NCI-H1092 treated with DMSO at 0.1 percent for 48 hours (cell line): ENCODE results near the gene KLHL2.
"Not testable (repeated sequence)": the region's sequence is repeated elsewhere in the genome, so short reads cannot be mapped to it uniquely, and the experiment has no call there.

Source experiments
- DNase-seq: peaks from one replicate; lab custom pipeline; 2025; lab: John Stamatoyannopoulos, UW

The KLHL2 gene

DNA sequence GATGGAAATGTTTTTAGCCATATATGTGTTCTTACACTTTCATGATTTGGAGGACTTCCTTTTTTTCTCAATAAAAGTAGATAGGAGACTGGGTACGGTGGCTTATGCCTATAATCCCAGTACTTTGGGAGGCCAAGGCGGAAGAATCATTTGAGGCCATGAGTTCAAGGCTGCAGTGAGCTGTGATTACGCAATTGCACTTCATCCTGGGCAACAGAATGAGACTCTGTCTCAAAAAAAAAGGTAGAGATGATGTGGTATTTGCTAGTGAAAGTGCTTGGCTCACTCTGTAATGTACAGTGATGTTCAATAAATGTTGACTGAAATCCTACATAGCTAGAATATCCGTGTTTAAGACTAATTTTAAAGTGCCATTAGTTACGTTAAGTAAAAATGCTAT is 27.4 kb downstream of the KLHL2 start:
- no peak for DNase-seq

DNA sequence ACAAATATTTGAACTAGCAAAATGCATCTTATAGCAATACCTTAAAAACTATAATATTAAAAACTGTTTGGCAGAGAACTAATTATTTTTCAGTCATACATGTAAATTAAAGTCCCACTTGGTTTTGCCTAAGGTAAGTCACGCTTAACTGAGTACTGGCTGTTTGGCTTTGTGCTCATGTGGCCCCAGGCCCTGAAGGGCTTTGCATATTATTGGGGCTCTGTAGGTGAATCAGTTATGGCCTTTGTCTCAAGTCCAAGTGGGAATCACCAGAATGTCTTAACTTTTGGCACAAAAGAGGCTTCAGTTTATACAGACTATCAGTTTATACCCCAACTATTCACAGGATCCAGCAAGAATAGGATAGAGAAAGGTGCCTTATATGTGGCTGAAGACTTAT is 29.5 kb downstream of the KLHL2 start:
- not testable (repeated sequence) for DNase-seq

DNA sequence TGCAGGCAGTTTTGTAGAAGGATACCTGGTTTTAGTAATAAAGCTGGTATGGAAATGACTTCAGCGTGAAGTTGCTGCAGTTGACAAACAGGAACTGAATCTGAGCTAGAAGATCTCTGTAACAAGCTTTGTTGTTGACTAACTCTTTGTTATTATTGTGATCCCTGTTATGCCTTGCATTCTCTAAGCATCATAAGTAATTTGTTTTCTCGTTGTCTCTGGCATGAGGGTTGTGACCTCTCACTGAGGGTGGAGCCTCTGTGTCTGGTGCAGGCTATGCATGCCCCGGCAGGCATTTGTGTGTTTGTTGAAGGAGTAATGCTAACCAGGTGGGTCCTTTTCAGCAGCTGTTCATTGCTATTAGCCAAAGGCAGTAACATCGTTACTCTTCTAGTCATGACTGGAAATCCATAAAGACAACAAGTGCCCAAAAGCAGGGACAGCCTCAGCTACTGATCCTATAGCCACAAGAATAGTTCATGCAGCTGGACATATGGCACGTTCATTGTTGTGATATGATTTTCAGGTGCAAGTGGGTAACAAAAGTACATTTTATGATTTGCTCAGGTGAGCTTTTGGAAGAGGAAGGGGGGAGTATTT is 30.8 kb downstream of the KLHL2 start:
- peak; percentile 7 for DNase-seq

DNA sequence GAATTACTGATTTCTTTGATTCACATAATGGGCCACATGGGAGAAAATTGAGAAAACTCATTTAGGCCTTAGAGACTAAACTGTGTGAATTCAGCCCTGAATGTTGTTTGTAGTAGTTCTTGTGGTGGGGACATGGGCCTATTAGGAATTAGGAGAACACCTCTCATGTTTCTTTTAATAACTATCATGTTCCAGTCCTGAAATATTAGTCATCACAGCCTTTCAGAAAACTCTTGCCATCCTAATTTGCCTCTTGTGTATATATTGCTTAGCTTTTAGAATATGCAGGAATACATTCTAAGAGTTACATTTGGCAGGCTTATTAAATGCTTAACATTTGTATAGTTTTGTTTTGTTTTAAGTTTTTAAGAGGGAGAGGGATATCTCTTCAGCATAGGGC is 33.4 kb downstream of the KLHL2 start:
- not testable (repeated sequence) for DNase-seq

DNA sequence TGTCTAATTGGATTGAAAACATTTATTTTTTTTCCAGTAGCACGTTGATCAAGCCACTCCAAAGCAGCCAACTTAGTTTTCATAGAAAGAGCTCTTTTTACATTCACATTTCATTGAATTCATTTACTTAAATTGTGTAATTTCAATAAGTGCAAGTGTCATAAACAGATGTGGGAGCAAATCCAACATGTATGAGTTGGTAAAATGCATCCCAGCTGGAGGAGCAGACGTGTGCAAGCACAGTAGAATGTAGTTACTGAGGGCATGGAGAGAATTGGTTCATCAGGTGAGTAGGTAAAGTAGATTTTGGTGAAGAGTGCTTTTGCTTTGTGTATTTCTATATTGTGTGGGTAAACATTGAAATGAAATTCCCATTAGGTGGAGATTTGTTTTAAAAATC is 36.8 kb downstream of the KLHL2 start:
- not testable (repeated sequence) for DNase-seq

DNA sequence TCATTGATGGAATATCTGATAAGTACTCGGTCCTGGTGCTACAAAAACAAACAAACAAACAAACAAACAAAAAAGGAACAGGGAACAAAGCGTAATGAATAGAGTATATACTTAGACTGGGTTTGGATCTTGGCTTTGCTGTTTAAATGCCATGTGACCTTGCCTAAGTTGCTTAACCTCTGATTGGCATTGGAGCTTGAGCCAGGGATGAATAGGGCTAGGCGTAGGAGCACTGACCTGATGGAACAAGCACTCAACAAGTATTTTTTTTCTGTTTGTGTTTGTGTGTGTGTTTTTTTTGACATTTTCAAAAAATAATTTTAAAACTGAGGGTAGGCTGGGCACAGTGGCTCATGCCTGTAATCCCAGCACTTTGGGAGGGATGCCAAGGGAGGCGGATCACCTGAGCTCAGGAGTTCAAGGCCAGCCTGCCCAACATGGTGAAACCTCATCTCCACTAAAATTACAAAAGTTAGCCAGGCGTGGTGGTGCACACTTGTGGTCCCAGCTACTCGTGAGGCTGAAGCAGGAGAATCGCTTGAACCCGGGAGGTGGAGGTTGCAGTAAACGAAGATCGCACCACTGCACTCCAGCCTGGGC is 37.3 kb downstream of the KLHL2 start:
- not testable (repeated sequence) for DNase-seq

DNA sequence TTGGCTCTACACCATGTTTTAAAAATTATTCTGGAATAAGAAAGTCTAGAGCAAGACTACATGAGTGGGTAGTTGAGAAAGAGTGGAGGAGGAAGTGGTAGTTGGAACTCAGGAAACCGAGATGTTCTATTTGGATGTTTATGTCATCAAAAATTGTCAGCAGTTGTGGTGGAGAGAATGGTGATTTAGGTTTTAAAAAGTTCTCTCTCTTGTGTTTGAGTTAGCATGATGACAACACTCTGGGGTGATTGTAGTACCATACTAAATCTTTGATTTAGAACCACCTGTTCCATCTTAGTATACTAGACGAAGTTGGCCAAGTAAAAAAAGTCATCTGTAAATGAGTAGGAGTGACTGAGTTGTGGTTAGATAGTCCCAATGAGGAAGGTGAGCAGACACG is 40.7 kb downstream of the KLHL2 start:
- no peak for DNase-seq

DNA sequence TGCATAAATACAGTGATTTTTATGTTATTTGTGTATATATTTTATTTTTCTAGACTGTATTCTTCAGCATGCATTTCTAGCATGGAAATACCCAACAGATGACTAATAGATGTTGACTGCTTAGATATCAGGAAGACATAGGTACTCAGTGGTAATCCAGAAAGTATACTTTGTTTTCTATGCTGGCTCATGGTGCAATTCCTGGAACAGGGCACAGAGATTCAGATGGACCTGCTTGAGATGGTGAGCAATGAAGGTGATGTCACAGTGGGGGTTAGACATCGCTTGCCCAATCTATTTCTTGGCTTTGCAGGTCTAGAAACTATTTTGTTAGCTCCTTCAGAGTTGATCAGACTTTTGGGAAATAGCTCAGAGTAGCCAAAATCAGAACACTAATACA is 41.5 kb downstream of the KLHL2 start:
- DNase-seq, result not testable (repeated sequence)

DNA sequence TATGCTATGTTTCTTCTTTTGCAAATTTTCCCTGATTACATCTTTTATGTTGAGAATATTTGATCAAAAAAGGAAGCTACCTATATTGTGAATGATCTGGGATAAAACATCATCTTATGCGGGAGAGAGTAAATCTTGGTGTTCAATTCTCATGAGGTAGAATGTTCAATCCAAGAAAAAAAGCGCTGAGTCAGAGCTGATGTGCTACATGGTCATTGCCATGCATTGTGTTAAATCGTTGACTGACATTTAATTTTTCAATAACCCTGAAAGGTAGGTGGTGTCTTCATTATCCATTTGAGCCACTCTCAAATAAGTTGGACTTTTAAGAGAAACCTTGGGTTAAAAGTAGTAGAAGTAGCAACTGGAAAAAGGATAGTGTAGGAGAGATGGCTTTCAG is 47.4 kb downstream of the KLHL2 start:
- DNase-seq, result not testable (repeated sequence)

DNA sequence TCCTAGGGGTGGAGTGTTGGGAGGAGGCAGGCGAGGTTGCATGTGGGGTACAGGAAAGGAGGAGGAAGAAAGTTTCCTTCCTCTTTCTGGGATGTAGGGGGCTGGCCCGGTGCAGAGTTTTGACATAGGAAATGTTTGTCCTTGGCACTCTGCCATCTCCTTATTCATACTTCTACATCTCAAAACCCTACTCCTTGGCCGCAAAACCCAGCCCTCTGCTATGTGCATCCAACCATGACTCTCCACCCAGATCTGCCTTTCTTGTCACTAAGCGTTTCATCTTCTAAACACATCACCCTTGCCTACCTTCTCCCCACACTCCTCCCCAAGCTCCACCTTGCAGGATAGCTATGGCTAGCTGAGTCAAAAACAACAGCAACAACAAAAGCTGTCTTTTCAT is 48.1 kb downstream of the KLHL2 start:
- not testable (repeated sequence) for DNase-seq

DNA sequence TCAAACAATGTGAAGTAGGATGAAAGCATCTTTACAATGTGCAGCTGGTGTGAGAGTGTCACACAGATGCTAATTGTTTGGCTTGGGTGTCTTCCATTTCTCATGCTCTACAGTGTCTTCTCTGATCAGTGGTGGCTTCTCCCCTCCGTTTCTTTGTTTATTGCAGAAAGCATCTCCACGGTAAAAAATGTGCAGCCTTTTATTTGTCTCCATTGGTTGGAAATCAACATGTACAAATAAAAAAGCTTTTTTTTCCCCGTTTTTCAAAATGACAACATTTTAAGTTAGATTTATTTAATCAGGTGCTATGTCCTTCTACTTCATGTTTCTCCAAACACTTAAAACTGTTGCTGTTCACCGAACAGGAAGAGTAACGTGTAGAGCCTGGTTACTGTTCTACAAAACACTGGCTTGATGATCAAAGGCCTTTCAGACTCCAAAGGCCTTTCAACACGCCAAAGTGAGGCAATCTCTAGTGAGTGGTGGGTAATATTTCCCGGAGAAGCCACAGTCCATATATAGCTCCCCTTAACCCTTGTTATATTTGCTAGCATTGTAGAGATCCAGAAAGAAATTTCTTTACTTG is 48.8 kb downstream of the KLHL2 start:
- peak; percentile 1 for DNase-seq

DNA sequence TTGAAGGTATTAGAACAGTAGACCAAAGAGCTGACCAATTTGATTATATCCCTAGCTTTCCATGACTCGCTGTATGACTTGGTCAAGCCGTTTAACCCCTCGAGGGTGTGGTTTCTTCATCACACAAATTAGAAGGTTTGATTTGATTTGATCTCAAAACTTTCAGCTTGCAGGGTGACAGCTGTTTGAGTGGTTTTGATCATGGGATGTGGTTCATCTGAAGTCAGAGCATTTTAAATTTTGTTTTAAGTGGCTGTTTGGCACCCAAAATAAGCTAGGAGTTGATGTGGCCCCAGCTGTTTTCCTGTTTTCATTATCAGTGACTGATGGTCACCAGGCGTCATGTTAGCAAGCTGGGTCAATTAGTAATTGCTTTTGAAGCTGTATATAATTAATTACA is 52.4 kb downstream of the KLHL2 start:
- not testable (repeated sequence) for DNase-seq

DNA sequence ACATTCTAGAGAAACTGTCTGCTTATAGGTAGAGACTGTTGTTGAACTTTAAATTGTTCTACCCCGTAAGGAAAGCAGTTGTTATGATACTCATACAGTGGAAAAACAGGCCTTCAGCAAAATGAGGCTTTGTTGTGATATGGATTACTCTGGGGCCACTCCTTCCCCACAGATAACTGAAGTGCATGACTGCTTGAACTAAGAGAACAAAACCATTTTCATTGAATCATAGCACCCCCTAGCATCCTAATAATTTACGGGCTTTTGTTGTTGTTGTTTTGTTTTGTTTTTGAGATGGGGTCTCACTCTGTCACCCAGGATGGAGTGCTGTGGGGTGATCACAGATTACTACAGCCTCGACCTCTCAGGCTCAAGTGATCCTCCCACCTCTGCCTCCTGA is 54.9 kb downstream of the KLHL2 start:
- not testable (repeated sequence) for DNase-seq

DNA sequence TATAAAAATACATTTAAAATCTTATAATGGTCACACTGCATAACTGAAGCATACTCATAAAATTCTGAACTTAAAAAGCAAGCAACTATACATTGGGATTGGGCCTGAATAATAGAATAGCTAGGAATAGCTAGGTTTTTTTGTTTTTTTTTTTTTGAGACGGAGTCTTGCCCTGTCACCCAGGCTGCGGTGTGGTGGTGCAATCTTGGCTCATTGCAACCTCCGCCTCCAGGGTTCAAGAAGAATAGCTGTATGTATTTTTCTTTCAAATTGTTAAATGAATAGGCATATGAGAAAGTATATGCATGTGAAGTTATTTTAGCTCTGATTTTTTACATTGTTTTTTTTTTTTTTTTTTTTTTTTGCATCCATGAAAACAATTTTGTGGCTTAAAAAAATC is 56.1 kb downstream of the KLHL2 start:
- not testable (repeated sequence) for DNase-seq

DNA sequence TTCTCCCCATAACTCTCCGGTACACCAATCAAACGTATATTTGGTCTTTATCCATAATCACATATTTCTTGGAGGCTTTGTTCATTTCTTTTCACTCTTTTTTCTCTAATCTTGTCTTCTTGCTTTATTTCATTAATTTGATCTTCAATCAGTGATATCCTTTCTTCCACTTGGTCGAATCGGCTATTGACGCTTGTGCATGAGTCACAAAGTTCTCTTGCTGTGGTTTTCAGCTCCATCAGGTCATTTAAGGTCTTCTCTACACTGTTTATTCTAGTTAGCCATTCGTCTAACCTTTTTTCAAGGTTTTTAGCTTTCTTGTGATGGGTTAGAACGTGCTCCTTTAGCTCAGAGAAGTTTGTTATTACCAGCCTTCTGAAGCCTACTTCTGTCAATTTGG is 62.6 kb downstream of the KLHL2 start:
- not testable (repeated sequence) for DNase-seq

DNA sequence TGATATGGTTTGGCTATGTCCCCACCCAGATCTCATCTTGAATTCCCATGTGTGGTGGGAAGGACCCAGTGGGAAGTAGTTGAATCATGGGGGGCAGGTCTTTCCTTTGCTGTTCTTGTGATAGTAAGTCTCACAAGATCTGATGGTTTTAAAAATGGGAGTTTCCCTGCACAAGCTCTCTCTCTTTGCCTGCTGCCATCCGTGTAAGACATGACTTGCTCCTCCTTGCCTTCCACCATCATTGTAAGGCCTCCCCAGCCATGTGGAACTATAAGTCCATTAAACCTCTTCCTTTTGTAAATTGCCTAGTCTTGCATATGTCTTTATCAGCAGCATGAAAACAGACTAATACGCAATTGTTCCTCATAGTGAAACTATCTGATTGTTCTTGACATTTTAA is 66.1 kb downstream of the KLHL2 start:
- DNase-seq, result not testable (repeated sequence)

DNA sequence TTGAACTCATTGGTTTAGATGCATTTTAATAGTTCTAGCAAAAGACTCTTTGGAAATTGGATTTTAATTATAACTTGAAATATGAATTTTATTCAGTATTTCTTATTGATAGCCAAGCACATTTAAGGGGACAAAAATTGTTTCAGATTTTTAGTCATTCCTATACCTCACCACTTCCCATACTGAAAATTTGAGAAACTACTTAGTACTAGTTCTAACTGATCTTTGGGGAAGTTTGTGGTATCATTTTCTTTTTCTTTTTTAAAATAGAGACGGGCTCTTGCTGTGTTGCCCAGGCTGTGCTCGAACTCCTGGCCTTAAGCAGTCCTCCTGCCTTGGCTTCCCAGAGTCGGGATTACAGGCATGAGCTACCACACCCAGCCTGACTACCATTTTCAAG is 68.0 kb downstream of the KLHL2 start:
- DNase-seq, result not testable (repeated sequence)

DNA sequence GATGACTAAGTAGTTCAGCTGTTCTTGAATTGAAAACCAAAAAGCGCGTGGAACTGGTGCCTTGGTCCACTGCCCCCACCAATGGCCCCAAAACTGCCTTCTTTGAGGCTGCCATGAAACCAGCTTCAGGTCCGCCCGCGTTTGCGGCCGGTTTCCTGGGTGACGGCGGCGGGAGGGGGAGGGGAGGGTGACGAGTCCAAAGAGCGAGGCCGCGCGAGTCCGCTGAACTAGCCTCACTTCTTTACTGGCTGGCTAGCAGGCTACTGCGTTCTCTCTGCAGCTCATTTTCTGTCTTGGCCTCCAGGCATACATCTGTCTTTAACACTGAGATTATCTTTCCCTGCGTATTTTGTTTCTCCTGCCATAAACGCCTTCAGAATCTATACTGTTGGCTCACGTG is 72.2 kb downstream of the KLHL2 start:
- DNase-seq, result not testable (repeated sequence)

DNA sequence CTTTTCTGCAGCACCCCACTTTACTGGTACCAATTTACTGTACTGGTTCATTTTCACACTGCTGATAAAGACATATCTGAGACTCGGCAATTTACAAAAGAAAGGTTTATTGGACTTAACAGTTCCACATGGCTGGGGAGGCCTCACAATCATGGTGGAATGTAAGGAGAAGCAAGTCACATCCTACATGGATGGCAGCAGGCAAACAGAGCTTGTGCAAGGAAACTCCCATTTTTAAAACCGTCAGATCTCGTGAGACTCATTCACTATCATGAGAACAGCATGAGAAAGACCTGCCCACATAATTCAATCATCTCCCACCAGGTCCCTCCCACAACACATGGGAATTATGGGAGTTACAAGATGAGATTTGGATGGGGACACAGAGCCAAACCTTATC is 77.3 kb downstream of the KLHL2 start:
- DNase-seq, result not testable (repeated sequence)

DNA sequence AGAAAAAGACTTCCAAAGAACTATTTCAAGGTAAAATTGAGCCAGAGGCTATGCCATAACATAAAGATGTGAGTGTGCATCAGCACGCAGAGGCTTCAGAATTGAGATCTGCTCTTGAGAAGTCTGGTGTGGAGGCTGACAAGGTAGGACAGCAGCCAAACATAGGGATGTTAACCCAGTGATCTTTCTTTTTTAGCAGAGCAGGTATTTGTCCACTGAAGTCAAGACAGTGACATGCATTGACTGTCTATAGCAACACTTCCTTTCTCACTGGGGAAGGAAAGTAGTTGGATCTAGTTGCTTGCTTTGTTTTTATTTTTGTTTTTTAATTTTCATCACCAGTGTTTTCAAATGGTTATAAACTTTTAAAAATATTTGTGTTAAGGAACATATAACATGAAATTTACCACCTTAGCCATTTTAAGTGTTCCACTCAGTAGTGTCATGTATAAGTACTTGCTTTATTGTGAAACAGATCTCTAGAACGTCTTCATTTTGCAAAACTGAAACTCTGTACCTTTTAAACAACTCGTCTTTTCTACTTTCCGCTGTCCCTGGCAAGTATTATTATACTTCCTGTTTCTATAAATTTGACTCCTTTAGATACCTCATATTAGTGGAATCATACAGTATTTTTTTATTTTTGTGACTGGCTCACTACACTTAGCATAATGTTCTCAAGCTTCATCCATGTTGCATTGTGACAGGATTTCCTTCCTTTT is 79.4 kb downstream of the KLHL2 start:
- not testable (repeated sequence) for DNase-seq

DNA sequence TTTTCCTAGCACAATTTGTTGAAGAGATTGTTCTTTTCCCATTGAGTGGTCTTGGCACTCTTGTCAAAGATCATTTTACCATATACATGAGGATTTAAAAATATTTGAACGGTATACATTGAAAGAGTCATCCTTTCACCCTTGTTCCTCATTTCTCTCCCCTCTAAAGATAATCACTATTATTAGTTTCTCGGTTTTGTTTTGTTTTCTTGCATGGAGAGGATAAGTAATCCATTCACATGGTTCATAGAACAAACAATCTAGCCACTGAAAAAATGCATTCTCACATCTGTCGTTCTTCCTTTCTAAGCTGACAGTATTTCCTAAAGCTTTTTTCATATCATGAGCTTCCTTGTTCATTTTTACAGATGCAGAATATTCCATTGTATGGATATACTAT is 80.9 kb downstream of the KLHL2 start:
- DNase-seq, result no peak

DNA sequence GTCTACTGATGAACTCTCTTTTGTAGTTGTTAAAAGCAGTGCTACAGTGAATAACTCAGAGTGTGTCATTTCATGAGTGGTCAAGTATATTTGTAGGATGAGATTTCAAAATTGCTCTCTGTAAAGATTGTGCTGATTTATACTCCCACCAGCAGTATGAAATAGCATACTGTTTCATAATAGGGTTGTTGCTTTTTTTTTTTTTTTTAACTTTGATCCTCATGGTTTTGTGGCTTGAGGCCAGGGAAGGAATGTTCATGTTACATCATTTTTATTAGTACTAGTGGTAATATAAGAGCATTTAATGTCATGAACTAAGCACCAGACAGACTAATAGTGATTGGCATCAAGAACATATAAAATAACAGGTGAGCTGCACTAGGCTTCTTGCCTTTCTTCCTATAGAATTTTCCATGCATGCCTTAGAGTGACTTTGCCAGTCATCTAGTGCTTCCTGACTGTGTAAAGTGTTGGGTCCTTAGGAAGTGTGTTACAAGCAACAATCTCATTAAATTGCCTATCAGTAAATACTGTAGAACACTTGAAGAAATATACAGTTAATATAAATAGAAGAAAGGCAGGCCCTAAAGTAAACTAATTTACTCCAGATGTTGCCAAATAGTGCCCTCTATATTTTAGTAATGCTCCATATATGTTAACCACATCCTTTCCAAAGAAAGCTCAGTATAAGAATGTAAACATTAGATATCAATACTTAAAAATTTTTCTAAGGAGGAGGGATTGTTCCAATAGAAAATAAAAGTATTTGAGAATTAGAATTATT is 81.5 kb downstream of the KLHL2 start:
- DNase-seq, result no peak
